WTC11 (cell line): Measurements from ENCODE around the gene MORN5. TPM values are rescaled to one million over a fixed set of nuclear protein-coding genes. Genes with fewer than 3 reads are reported as not detected.

Experiments used
- ATAC-seq: fragments of 200-7000 bp; cut with Tn5 transposase; 2 replicates; pipeline ENCODE4 v1.10.0; 2021; ENCODE audit warnings: mild to moderate bottlenecking, moderate library complexity
- CTCF ChIA-PET: fragments of 300-600 bp; sonication (Branson Sonifier 250); formaldehyde crosslinking; loops from one replicate; lab custom pipeline; 2021; ENCODE audit warnings: antibody characterized with exemption; lab: Charles Lee
- POLR2A ChIA-PET: fragments of 350-600 bp; sonication (Branson Sonifier 250); formaldehyde crosslinking; loops from one replicate; lab custom pipeline; 2021; ENCODE audit warnings: antibody characterized with exemption; lab: Charles Lee
- DNase-seq: peaks from one replicate; pipeline ENCODE4 v3.0.0; 2021; ENCODE audit warnings: low spot score
- H3K27ac Mint-ChIP-seq: 2 replicates; pipeline ENCODE4 v1.8.0; 2021; ENCODE audit warnings: mixed read lengths
- H3K27me3 Mint-ChIP-seq: 2 replicates; pipeline ENCODE4 v1.8.0; 2021; ENCODE audit warnings: low read depth, mild to moderate bottlenecking, moderate library complexity, mixed read lengths
- H3K36me3 Mint-ChIP-seq: 2 replicates; pipeline ENCODE4 v1.8.0; 2021; ENCODE audit warnings: mixed read lengths
- H3K4me1 Mint-ChIP-seq: 2 replicates; pipeline ENCODE4 v1.8.0; 2022; ENCODE audit warnings: mixed read lengths
- H3K4me3 Mint-ChIP-seq: 2 replicates; pipeline ENCODE4 v1.8.0; 2021; ENCODE audit warnings: mild to moderate bottlenecking, moderate library complexity, mixed read lengths
- H3K9me3 Mint-ChIP-seq: 2 replicates; pipeline ENCODE4 v1.8.0; 2021; ENCODE audit warnings: mixed read lengths
- AFF4 ChIP-seq: sonication (generic); formaldehyde crosslinking; IDR thresholded peaks from 2 replicates; pipeline ENCODE4 v1.8.1; 2023; ENCODE audit warnings: mild to moderate bottlenecking, missing genetic modification reagents, borderline replicate concordance
- AR ChIP-seq: fragments of 250-450 bp; sonication (Bioruptor Pico); IDR thresholded peaks from 2 replicates; pipeline ENCODE4 v1.9.0; 2021; ENCODE audit warnings: mild to moderate bottlenecking
- CBFB ChIP-seq: sonication (generic); formaldehyde crosslinking; IDR thresholded peaks from 2 replicates; pipeline ENCODE4 v1.8.1; 2022; ENCODE audit warnings: mild to moderate bottlenecking, low read depth, missing genetic modification reagents
- CREB1 ChIP-seq: sonication (generic); formaldehyde crosslinking; IDR thresholded peaks from 2 replicates; pipeline ENCODE4 v1.8.0; 2023; ENCODE audit warnings: mild to moderate bottlenecking, missing genetic modification reagents
- EMX1 ChIP-seq: fragments of 250-450 bp; sonication (Bioruptor Pico); IDR thresholded peaks from 2 replicates; pipeline ENCODE4 v1.8.0; 2021; ENCODE audit warnings: mild to moderate bottlenecking
- ERG ChIP-seq: fragments of 250-450 bp; sonication (Bioruptor Pico); IDR thresholded peaks from 2 replicates; pipeline ENCODE4 v1.8.0; 2021; ENCODE audit warnings: mild to moderate bottlenecking
- ETV6 ChIP-seq: sonication (generic); formaldehyde crosslinking; IDR thresholded peaks from 2 replicates; pipeline ENCODE4 v1.8.1; 2022; ENCODE audit warnings: mild to moderate bottlenecking, missing genetic modification reagents
- FOXK1 ChIP-seq: sonication (generic); formaldehyde crosslinking; IDR thresholded peaks from 2 replicates; pipeline ENCODE4 v1.8.0; 2022; ENCODE audit warnings: mild to moderate bottlenecking, moderate library complexity, missing genetic modification reagents
- HMGXB4 ChIP-seq: sonication (generic); formaldehyde crosslinking; IDR thresholded peaks from 2 replicates; pipeline ENCODE4 v1.8.1; 2023; ENCODE audit warnings: mild to moderate bottlenecking, moderate library complexity, missing genetic modification reagents
- MAX ChIP-seq: sonication (generic); formaldehyde crosslinking; IDR thresholded peaks from 2 replicates; pipeline ENCODE4 v1.8.0; 2022; ENCODE audit warnings: mild to moderate bottlenecking, missing genetic modification reagents
- MYBL2 ChIP-seq: sonication (generic); formaldehyde crosslinking; IDR thresholded peaks from 2 replicates; pipeline ENCODE4 v1.8.1; 2023; ENCODE audit warnings: mild to moderate bottlenecking, moderate library complexity, missing genetic modification reagents
- NR1H2 ChIP-seq: sonication (generic); formaldehyde crosslinking; IDR thresholded peaks from 2 replicates; pipeline ENCODE4 v1.9.0; 2021; ENCODE audit warnings: mild to moderate bottlenecking, moderate library complexity, missing genetic modification reagents
- NR3C1 ChIP-seq: sonication (generic); formaldehyde crosslinking; conservative IDR thresholded peaks from 2 replicates; pipeline ENCODE4 v1.8.1; 2023; ENCODE audit warnings: low read depth, mild to moderate bottlenecking, missing genetic modification reagents
- RELA ChIP-seq: sonication (generic); formaldehyde crosslinking; IDR thresholded peaks from 2 replicates; pipeline ENCODE4 v1.8.1; 2022; ENCODE audit warnings: missing genetic modification reagents, mild to moderate bottlenecking, borderline replicate concordance
- SP1 ChIP-seq: sonication (generic); formaldehyde crosslinking; conservative IDR thresholded peaks from 2 replicates; pipeline ENCODE4 v1.8.1; 2022; ENCODE audit warnings: missing genetic modification reagents
- TEAD4 ChIP-seq: sonication (generic); formaldehyde crosslinking; IDR thresholded peaks from 2 replicates; pipeline ENCODE4 v1.8.0; 2022; ENCODE audit warnings: mild to moderate bottlenecking, missing genetic modification reagents
- ZNF121 ChIP-seq: sonication (generic); formaldehyde crosslinking; IDR thresholded peaks from 2 replicates; pipeline ENCODE4 v1.8.0; 2023; ENCODE audit warnings: missing genetic modification reagents
- ZNF423 ChIP-seq: fragments of 250-450 bp; sonication (Bioruptor Pico); IDR thresholded peaks from 2 replicates; pipeline ENCODE4 v2.1.2; 2022; ENCODE audit warnings: mild to moderate bottlenecking, moderate library complexity
- ZNF512 ChIP-seq: sonication (generic); formaldehyde crosslinking; IDR thresholded peaks from 2 replicates; pipeline ENCODE4 v1.8.1; 2022; ENCODE audit warnings: missing genetic modification reagents, borderline replicate concordance
- ZNF671 ChIP-seq: fragments of 250-450 bp; sonication (Bioruptor Pico); IDR thresholded peaks from 2 replicates; pipeline ENCODE4 v1.8.0; 2021; ENCODE audit warnings: mild to moderate bottlenecking
- total RNA-seq: library from RNA; stranded (reverse); gene quantifications from 3 replicates; pipeline ENCODE4 v1.2.3, GENCODE V29; 2021
- TF ChIP-seq, protein P1 (sequence below): sonication (generic); formaldehyde crosslinking; IDR thresholded peaks from 2 replicates; pipeline ENCODE4 v1.8.0; 2023; ENCODE audit warnings: missing genetic modification reagents, mild to moderate bottlenecking, borderline replicate concordance

MORN5 gene
- total RNA-seq, 1 experiment from 2014 or later: not detected

DNA sequence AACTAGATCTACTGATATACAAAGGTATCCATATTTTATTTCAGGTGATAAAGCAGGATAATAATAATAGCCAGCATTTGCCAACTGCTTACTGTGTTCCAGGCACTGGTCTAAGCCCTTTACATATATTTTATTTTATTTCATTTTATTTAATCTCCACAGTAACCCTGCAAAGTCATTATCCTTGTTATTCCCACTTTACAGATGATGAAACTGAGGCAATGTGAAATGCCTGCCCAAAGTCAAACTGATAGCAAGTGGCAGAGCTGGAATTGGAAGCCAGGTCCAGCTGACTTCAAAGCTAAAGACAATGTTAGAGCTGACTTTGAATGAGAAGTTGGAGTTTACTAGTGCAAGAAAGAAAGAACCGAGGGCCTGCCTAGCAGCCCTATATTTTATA, 24.8 kb downstream of the MORN5 start (continued):
- no peak for TF ChIP-seq MAX (CRISPR knock-in tag)
- TF ChIP-seq NR1H2 (CRISPR knock-in tag): no peak
- no peak for TF ChIP-seq MYBL2 (CRISPR knock-in tag)
- TF ChIP-seq SP1 (CRISPR knock-in tag): no peak
- TF ChIP-seq, all 79 proteins: peak for 0

DNA sequence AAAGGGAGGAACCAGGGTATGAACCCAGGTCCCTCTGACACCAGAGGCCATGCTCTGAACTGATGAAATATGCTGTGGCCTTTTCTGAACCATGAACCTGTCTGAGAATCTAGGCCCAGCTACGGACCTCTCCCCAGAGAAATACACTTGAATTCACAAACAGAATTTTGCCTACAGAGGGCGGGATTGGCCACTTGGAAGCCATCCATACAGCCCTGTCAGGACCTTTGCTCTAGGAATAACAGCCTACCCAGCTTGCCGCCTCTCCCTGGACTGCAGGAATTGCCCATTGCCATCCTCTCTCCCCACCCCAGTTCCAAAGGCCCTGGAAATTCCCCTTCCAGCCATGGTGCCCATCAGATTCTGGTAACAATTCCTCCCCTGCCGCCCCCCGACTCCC, 26.6 kb downstream of the MORN5 start:
- H3K4me1 Mint-ChIP-seq: no peaks in the 10 kb centered on the region
- no peaks in the 10 kb centered on the region; the same call in 1 of the 2 replicates for H3K27me3 Mint-ChIP-seq
- H3K27ac Mint-ChIP-seq: no peak overlapping the region
- H3K4me3 Mint-ChIP-seq: no peak overlapping the region
- H3K36me3 Mint-ChIP-seq: no peaks in the 10 kb centered on the region
- POLR2A ChIA-PET: no interaction called here
- H3K9me3 Mint-ChIP-seq: no peaks in the 10 kb centered on the region
- TF ChIP-seq AFF4 (no peak), HMGXB4 (CRISPR knock-in tag) (no peak), ZNF423 (CRISPR knock-in tag) (no peak), MAX (CRISPR knock-in tag) (no peak), ERG (CRISPR knock-in tag) (no peak), ZNF671 (CRISPR knock-in tag) (no peak), NR3C1 (CRISPR knock-in tag) (no peak), FOXK1 (CRISPR knock-in tag) (no peak), EMX1 (no peak), ZNF121 (CRISPR knock-in tag) (no peak), CREB1 (CRISPR knock-in tag) (no peak), TEAD4 (CRISPR knock-in tag) (no peak), AR (CRISPR knock-in tag) (no peak), CBFB (CRISPR knock-in tag) (no peak), RELA (CRISPR knock-in tag) (no peak), ETV6 (CRISPR knock-in tag) (no peak), ZNF512 (CRISPR knock-in tag) (no peak)
- TF ChIP-seq, protein P1, sequence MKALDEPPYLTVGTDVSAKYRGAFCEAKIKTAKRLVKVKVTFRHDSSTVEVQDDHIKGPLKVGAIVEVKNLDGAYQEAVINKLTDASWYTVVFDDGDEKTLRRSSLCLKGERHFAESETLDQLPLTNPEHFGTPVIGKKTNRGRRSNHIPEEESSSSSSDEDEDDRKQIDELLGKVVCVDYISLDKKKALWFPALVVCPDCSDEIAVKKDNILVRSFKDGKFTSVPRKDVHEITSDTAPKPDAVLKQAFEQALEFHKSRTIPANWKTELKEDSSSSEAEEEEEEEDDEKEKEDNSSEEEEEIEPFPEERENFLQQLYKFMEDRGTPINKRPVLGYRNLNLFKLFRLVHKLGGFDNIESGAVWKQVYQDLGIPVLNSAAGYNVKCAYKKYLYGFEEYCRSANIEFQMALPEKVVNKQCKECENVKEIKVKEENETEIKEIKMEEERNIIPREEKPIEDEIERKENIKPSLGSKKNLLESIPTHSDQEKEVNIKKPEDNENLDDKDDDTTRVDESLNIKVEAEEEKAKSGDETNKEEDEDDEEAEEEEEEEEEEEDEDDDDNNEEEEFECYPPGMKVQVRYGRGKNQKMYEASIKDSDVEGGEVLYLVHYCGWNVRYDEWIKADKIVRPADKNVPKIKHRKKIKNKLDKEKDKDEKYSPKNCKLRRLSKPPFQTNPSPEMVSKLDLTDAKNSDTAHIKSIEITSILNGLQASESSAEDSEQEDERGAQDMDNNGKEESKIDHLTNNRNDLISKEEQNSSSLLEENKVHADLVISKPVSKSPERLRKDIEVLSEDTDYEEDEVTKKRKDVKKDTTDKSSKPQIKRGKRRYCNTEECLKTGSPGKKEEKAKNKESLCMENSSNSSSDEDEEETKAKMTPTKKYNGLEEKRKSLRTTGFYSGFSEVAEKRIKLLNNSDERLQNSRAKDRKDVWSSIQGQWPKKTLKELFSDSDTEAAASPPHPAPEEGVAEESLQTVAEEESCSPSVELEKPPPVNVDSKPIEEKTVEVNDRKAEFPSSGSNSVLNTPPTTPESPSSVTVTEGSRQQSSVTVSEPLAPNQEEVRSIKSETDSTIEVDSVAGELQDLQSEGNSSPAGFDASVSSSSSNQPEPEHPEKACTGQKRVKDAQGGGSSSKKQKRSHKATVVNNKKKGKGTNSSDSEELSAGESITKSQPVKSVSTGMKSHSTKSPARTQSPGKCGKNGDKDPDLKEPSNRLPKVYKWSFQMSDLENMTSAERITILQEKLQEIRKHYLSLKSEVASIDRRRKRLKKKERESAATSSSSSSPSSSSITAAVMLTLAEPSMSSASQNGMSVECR: no peak
- TF ChIP-seq, all 79 proteins: peak for 0
- peak; percentile 80 for ATAC-seq
- CTCF ChIA-PET: interaction anchor here (0.6 to 2.8 kb wide), 11 partner anchors 9 to 164 kb away, joined by 3 to 13 read pairs (median 4); no protein-coding TSS in a partner anchor
- DNase-seq: no peak
